Measurements from ENCODE around the gene PTP4A2.

The PTP4A2 gene

GRCh38 chr1:31976401-31976800, 38.2 kb upstream of the PTP4A2 start:
- no peaks in the 10 kb centered on the region for H4K20me1 ChIP-seq (ENCODE audit: insufficient read depth, low read length)
- no peak overlapping the region for H2AFZ ChIP-seq (ENCODE audit: low read depth, low read length)
- H3K27ac ChIP-seq (ENCODE audit: low read length): no peak overlapping the region
- peaks cover under 1% of the 10 kb centered on the region; the same call in 1 of the 2 replicates for H3K4me1 ChIP-seq (ENCODE audit: insufficient read depth, low read length)
- H3K27me3 ChIP-seq (ENCODE audit: insufficient read depth, low read length, poor library complexity): no peaks in the 10 kb centered on the region
- H3K9ac ChIP-seq (ENCODE audit: low read depth, low read length): no peak overlapping the region
- ATAC-seq (ENCODE audit: insufficient read depth, low read depth) (no peak), DNase-seq (no peak)
- no peak overlapping the region for H3K4me2 ChIP-seq (ENCODE audit: insufficient read depth, low read length)
- H3K79me2 ChIP-seq (ENCODE audit: insufficient read depth, low read length): no peaks in the 10 kb centered on the region
- no peak overlapping the region for H3K4me3 ChIP-seq (ENCODE audit: low read depth in 1 of 2, low read length in 2 of 2)
- no peaks in the 10 kb centered on the region for H3K9me3 ChIP-seq (ENCODE audit: insufficient read depth, low read length, severe bottlenecking)
- no peaks in the 10 kb centered on the region for H3K36me3 ChIP-seq (ENCODE audit: insufficient read depth, low read length)
- TF ChIP-seq EZH2 (IDR thresholded peaks at IDR 0.05; ENCODE audit: borderline replicate concordance, low read depth, low read length, severe bottlenecking) (no peak), CTCF (IDR thresholded peaks at IDR 0.05; ENCODE audit: borderline replicate concordance, extremely low read depth, low read length, poor library complexity, severe bottlenecking) (no peak)

- H3K27me3 ChIP-seq (ENCODE audit: insufficient read depth, low read length, poor library complexity): no peaks in the 10 kb centered on the region
- no peak overlapping the region for H3K27ac ChIP-seq (ENCODE audit: low read length)
- no peak overlapping the region for H3K4me3 ChIP-seq (ENCODE audit: low read depth in 1 of 2, low read length in 2 of 2)
- H4K20me1 ChIP-seq (ENCODE audit: insufficient read depth, low read length): no peaks in the 10 kb centered on the region
- no peak for DNase-seq
- H3K79me2 ChIP-seq (ENCODE audit: insufficient read depth, low read length): no peaks in the 10 kb centered on the region
- H2AFZ ChIP-seq (ENCODE audit: low read depth, low read length): no peak overlapping the region
- H3K4me2 ChIP-seq (ENCODE audit: insufficient read depth, low read length): no peak overlapping the region
- no peaks in the 10 kb centered on the region for H3K9me3 ChIP-seq (ENCODE audit: insufficient read depth, low read length, severe bottlenecking)
- TF ChIP-seq EZH2 (IDR thresholded peaks at IDR 0.05; ENCODE audit: borderline replicate concordance, low read depth, low read length, severe bottlenecking) (no peak), CTCF (IDR thresholded peaks at IDR 0.05; ENCODE audit: borderline replicate concordance, extremely low read depth, low read length, poor library complexity, severe bottlenecking) (no peak)
- no peak overlapping the region for H3K9ac ChIP-seq (ENCODE audit: low read depth, low read length)
- no peaks in the 10 kb centered on the region for H3K36me3 ChIP-seq (ENCODE audit: insufficient read depth, low read length)
- ATAC-seq (ENCODE audit: insufficient read depth, low read depth): no peak
- no peaks in the 10 kb centered on the region for H3K4me1 ChIP-seq (ENCODE audit: insufficient read depth, low read length)
Measured at GRCh38 chr1:31970873-31971272, 32.7 kb upstream of the PTP4A2 start.

GRCh38 chr1:31961536-31961935, 23.4 kb upstream of the PTP4A2 start:
- no peak overlapping the region for H2AFZ ChIP-seq (ENCODE audit: low read depth, low read length)
- H4K20me1 ChIP-seq (ENCODE audit: insufficient read depth, low read length): no peaks in the 10 kb centered on the region
- no peak overlapping the region for H3K9ac ChIP-seq (ENCODE audit: low read depth, low read length)
- TF ChIP-seq CTCF (IDR thresholded peaks at IDR 0.05; ENCODE audit: borderline replicate concordance, extremely low read depth, low read length, poor library complexity, severe bottlenecking): no peak
- DNase-seq (no peak), ATAC-seq (ENCODE audit: insufficient read depth, low read depth) (no peak)
- no peaks in the 10 kb centered on the region for H3K27me3 ChIP-seq (ENCODE audit: insufficient read depth, low read length, poor library complexity)
- peak overlapping the region; percentile 58 for H3K27ac ChIP-seq (ENCODE audit: low read length)
- H3K4me2 ChIP-seq (ENCODE audit: insufficient read depth, low read length): no peak overlapping the region
- H3K4me3 ChIP-seq (ENCODE audit: low read depth in 1 of 2, low read length in 2 of 2): no peak overlapping the region
- peaks cover 21% of the 10 kb centered on the region for H3K79me2 ChIP-seq (ENCODE audit: insufficient read depth, low read length)
- H3K36me3 ChIP-seq (ENCODE audit: insufficient read depth, low read length): no peaks in the 10 kb centered on the region
- H3K9me3 ChIP-seq (ENCODE audit: insufficient read depth, low read length, severe bottlenecking): no peaks in the 10 kb centered on the region
- peaks cover 53% of the 10 kb centered on the region for H3K4me1 ChIP-seq (ENCODE audit: insufficient read depth, low read length)

Data from DND-41 (cell line).